ENCODE data around the gene ZNF358. TPM values are rescaled to one million over a fixed set of nuclear protein-coding genes. Genes with fewer than 3 reads are reported as not detected.

The ZNF358 gene
- total RNA-seq, 1 experiment from 2014 or later, result 30.2 TPM

DNA sequence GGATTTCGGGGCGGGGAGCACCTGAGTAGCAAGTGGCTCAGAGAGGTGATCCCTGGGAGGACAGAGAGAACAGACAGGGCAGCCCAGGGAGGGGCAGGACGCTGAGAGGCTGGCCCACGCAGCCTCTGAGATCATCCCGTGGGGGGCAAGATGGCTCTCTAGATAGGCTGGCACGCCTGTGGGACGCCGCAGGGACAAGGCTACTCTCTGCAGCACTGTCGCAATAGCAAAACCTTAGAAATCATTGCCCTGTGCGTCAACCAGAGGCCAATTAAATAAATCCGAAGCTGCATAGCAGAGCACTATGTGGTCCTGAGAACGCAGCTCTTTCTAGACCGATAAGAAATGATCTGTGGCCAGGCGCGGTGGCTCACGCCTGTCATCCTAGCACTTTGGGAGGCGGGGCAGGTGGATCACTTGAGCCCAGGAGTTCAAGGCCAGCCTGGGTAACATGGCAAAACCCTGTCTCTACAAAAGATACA, 32.1 kb upstream of the ZNF358 start:
- no TSS peak for BruUV-seq (replicated peaks)
- CTCF ChIA-PET, result no interaction called here
- no peak for TF ChIP-seq CTCF (IDR thresholded peaks at IDR 0.05)
- TF ChIP-seq TCF7L2 (IDR thresholded peaks at IDR 0.05; ENCODE audit: low read depth, low read length), result no peak
- no peak for TF ChIP-seq POLR2AphosphoS5 (IDR thresholded peaks at IDR 0.05; ENCODE audit: low read depth, low read length)
- TF ChIP-seq SIN3A (IDR thresholded peaks at IDR 0.05; ENCODE audit: borderline replicate concordance, insufficient read depth, low read depth, low read length), result no peak
- TF ChIP-seq, protein P1, sequence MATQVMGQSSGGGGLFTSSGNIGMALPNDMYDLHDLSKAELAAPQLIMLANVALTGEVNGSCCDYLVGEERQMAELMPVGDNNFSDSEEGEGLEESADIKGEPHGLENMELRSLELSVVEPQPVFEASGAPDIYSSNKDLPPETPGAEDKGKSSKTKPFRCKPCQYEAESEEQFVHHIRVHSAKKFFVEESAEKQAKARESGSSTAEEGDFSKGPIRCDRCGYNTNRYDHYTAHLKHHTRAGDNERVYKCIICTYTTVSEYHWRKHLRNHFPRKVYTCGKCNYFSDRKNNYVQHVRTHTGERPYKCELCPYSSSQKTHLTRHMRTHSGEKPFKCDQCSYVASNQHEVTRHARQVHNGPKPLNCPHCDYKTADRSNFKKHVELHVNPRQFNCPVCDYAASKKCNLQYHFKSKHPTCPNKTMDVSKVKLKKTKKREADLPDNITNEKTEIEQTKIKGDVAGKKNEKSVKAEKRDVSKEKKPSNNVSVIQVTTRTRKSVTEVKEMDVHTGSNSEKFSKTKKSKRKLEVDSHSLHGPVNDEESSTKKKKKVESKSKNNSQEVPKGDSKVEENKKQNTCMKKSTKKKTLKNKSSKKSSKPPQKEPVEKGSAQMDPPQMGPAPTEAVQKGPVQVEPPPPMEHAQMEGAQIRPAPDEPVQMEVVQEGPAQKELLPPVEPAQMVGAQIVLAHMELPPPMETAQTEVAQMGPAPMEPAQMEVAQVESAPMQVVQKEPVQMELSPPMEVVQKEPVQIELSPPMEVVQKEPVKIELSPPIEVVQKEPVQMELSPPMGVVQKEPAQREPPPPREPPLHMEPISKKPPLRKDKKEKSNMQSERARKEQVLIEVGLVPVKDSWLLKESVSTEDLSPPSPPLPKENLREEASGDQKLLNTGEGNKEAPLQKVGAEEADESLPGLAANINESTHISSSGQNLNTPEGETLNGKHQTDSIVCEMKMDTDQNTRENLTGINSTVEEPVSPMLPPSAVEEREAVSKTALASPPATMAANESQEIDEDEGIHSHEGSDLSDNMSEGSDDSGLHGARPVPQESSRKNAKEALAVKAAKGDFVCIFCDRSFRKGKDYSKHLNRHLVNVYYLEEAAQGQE (IDR thresholded peaks at IDR 0.05; ENCODE audit: insufficient read depth in 1 of 2, low read depth in 2 of 2, low read length in 1 of 2), result no peak
- POLR2A ChIA-PET, result no interaction called here
- H3K27ac ChIP-seq (ENCODE audit: low read length), result no peak overlapping the region
- intact Hi-C loops (cut with micrococcal nuclease; ENCODE audit: unreplicated experiment), result no loop called here
- H3K36me3 ChIP-seq (ENCODE audit: control insufficient read depth, insufficient read depth, low read length), result no peaks in the 10 kb centered on the region
- H3K4me3 ChIP-seq (ENCODE audit: low read depth in 2 of 2, low read length in 2 of 2), result no peak overlapping the region
- H3K9me3 ChIP-seq (ENCODE audit: control insufficient read depth, insufficient read depth, low read depth, low read length), result no peaks in the 10 kb centered on the region
- in situ Hi-C loops (cut with HindIII; ENCODE audit: low pct_unique_long_range_greater_than_20kb, low sequenced_read_pairs), result no loop called here
- ATAC-seq (no peak), DNase-seq (ENCODE audit: low read depth, low spot score) (no peak)
- no peaks in the 10 kb centered on the region for H3K4me1 ChIP-seq (ENCODE audit: control insufficient read depth, insufficient read depth, low read length)
- no peaks in the 10 kb centered on the region for H3K27me3 ChIP-seq (ENCODE audit: control insufficient read depth, insufficient read depth, low read length)

GRCh38 chr19:7486923-7487322, 29.0 kb upstream of the ZNF358 start:
- in situ Hi-C loops (cut with HindIII; ENCODE audit: low pct_unique_long_range_greater_than_20kb, low sequenced_read_pairs), result no loop called here
- POLR2A ChIA-PET, result no interaction called here
- TF ChIP-seq, protein P1 (IDR thresholded peaks at IDR 0.05; ENCODE audit: insufficient read depth in 1 of 2, low read depth in 2 of 2, low read length in 1 of 2), result no peak
- TF ChIP-seq SIN3A (IDR thresholded peaks at IDR 0.05; ENCODE audit: borderline replicate concordance, insufficient read depth, low read depth, low read length) (no peak), POLR2AphosphoS5 (IDR thresholded peaks at IDR 0.05; ENCODE audit: low read depth, low read length) (no peak), CTCF (IDR thresholded peaks at IDR 0.05) (no peak), TCF7L2 (IDR thresholded peaks at IDR 0.05; ENCODE audit: low read depth, low read length) (no peak)
- DNase-seq (ENCODE audit: low read depth, low spot score), result no peak
- Histone ChIP-seq H3K36me3 (ENCODE audit: control insufficient read depth, insufficient read depth, low read length) (no peaks in the 10 kb centered on the region), H3K27me3 (ENCODE audit: control insufficient read depth, insufficient read depth, low read length) (no peaks in the 10 kb centered on the region), H3K27ac (ENCODE audit: low read length) (no peak overlapping the region), H3K9me3 (ENCODE audit: control insufficient read depth, insufficient read depth, low read depth, low read length) (no peaks in the 10 kb centered on the region), H3K4me1 (ENCODE audit: control insufficient read depth, insufficient read depth, low read length) (peaks cover 6% of the 10 kb centered on the region), H3K4me3 (ENCODE audit: low read depth in 2 of 2, low read length in 2 of 2) (no peak overlapping the region)
- BruUV-seq (replicated peaks), result no TSS peak
- no peak for ATAC-seq
- CTCF ChIA-PET, result interaction anchor here (0.6 kb wide), 1 partner anchor 198 kb away, joined by 3 read pairs; no protein-coding TSS in a partner anchor
- intact Hi-C loops (cut with micrococcal nuclease; ENCODE audit: unreplicated experiment), result no loop called here

Data from Panc1 (cell line).